ENCODE measurements around the gene C19orf25. TPM values are rescaled to one million over a fixed set of nuclear protein-coding genes. Genes with fewer than 3 reads are reported as not detected.

The C19orf25 gene
- total RNA-seq, 1 experiment from 2014 or later, result 86.7 TPM

DNA sequence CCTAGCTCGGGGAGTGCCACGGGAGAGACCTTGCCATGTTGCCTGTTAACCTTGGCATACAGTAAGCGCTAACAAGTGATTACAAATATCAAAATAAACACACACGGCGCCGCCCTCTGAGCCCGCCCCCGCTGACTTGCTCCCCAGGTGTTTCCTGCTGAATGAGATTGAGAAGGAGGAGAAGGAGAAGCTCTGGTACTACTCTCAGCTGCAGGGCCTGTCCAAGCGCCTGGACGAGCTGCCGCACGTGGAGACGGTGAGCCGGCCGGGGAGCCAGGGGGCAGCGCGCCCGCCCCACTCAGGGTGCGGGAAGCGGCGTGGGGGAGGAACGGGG lies 24.0 kb downstream of the C19orf25 start:
- no peak for DNase-seq (ENCODE audit: low spot score)
- in situ Hi-C loops (cut with HindIII; ENCODE audit: low sequenced_read_pairs), result no loop called here

DNA sequence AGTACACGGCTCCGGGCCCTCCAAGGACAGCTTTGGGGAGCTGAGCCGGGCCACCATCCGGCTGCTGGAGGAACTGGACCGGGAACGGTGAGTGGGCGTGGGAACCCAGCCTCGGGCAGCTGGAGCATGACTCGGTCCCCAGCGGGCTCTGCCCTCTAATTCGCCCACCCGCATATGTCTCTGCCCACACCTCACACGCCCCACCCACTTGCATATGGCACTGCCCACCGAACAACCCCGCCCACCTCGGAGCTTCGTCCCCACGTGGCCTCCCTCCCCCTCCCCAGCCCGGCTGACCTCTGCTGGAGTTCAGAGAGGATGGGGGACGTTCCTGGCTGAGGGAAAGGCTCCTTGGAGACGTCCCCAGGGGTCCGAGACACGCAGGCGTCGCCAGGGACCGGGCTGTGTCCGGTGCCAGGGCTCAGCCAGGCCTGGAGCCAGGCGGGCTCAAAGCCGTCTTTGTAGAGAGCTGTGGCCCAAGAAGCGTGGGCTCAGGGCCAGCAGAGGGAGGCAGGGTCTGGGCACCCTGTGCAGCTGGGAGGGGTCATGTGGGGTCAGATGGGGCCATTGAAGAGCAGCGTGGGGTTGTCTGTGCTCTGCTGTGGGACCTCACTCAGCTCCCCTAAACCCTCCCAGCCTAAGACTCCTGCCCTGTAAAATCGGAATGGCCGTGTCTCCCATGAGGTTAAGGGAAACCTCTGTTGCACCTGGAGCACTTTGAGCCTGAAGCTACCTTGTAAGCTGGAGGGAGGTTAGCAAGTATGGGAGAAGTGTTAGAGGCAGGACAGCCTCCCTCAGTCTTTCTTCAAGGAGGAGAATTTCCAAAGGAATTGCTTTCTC lies 25.3 kb downstream of the C19orf25 start:
- DNase-seq (ENCODE audit: low spot score), result no peak
- in situ Hi-C loops (cut with HindIII; ENCODE audit: low sequenced_read_pairs), result no loop called here

DNA sequence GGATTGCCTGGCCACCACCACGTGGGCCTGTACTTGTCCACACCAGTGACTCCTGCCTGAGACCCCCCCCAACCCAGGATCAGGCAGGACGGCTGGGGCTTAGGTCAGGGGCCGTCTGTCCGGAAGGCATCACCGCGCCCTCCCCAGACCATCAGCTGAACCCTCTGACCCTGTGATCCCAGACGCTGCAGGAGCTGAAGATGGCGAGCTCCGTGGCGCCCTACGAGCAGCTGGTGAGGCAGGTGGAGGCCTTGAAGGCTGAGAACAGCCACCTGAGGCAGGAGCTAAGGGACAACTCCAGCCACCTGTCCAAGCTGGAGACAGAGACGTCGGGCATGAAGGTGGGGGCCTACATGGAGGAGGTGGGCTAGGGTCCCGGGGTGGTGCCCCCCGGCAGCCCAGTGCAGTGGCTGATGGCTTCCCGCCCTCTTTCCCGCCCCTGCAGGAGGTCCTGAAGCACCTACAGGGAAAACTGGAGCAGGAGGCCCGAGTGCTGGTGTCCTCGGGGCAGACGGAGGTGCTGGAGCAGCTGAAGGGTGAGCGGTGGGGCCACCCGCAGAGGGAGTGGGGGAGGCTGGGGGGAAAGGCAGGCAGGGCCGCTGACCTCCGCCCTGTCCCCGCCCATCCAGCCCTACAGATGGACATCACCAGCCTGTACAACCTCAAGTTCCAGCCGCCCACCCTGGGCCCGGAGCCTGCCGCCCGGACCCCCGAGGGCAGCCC lies 26.1 kb downstream of the C19orf25 start:
- no peak for DNase-seq (ENCODE audit: low spot score)
- in situ Hi-C loops (cut with HindIII; ENCODE audit: low sequenced_read_pairs), result no loop called here

DNA sequence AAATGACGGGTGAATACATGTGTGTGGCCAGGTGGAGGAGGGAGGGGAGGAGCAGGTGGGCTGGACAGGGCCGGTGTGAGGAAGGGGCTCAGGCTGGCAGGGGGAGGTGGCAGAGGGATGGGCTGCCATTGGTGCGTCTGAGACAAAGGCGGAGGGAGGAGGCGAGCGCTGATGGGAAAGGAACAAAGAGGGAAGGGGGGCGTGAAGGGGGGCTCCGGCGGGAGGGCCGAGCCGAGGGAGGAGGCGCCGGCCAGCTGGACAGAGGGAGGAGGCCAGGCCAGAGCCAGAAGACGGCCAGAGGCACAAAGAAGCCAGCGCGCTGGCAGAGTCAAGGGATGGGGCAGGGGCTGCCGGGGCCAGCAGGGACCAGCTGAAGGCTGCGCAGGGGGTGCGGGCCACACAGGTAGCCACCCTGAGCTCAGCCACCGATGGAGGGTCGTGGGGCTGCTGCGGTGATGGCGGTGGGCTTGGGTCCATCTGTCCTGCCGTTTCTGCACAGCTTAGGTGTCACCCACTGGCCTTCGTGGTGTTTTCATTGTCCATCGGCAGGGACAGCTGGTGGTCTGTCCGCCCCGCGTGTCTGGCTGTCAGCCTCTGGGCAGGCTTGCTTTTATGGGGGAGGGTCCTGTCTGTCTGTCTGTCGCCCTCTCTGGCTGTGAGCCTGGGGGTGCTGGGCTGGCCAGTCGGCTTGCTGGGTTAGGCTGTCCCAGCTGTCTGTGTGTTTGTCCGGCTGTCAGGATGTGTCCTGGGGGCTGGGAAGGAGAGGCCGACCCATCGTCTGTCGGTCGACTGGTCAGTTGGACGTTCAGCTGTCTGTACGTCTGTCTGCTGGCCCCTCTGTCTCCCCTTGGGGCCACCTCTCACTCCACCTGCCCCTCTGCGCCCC lies 26.9 kb downstream of the C19orf25 start:
- no peak for DNase-seq (ENCODE audit: low spot score)
- in situ Hi-C loops (cut with HindIII; ENCODE audit: low sequenced_read_pairs), result no loop called here

DNA sequence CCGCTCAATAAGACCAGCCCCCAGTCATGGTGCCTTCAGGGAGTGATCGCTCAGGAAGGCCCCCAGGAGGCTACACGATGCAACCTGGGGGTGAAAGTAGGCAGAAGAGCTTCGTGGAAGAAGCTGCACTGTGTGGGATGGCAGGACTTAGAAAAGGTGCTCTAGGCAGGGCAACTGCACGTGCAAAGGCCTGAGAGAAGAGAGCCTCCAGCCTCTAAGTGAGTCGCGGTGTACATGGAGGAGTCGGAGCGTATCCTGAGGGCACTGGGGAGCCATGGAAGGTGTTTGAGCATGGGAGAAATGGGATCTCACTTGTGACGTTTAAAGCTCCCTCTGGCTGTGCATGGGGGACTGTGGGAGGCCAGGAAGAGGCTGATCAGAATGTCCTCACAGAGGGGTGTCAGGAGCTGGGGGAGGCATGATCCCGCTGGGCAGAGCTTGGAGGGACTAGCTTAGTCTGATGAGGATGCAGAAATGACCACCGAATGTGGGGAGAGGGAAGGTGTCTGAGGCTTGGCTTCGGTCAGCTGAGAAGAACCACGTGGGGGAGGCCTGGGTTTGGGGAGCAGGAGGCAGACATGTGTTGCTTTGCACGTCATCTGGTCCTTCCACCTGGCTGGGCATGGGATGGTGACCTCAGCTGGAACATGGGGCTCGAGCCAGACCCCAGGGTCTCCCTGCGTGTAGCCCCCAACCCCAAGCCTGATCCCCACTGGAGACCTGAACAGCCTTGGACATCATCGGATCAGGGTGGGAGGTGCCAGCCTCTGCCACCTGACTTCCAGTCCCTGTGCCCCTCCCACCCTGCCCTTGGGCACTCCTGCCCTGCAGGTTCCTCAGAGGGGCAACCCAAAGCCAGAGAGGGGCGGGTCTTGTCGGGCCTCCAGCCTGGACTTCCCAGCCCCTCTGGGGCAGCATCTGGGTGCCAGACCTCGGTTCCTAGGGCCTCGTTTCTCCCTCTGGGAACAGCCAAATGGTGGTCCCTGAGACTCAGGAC lies 28.0 kb downstream of the C19orf25 start:
- in situ Hi-C loops (cut with HindIII; ENCODE audit: low sequenced_read_pairs), result no loop called here
- DNase-seq (ENCODE audit: low spot score), result peak; percentile 63

DNA sequence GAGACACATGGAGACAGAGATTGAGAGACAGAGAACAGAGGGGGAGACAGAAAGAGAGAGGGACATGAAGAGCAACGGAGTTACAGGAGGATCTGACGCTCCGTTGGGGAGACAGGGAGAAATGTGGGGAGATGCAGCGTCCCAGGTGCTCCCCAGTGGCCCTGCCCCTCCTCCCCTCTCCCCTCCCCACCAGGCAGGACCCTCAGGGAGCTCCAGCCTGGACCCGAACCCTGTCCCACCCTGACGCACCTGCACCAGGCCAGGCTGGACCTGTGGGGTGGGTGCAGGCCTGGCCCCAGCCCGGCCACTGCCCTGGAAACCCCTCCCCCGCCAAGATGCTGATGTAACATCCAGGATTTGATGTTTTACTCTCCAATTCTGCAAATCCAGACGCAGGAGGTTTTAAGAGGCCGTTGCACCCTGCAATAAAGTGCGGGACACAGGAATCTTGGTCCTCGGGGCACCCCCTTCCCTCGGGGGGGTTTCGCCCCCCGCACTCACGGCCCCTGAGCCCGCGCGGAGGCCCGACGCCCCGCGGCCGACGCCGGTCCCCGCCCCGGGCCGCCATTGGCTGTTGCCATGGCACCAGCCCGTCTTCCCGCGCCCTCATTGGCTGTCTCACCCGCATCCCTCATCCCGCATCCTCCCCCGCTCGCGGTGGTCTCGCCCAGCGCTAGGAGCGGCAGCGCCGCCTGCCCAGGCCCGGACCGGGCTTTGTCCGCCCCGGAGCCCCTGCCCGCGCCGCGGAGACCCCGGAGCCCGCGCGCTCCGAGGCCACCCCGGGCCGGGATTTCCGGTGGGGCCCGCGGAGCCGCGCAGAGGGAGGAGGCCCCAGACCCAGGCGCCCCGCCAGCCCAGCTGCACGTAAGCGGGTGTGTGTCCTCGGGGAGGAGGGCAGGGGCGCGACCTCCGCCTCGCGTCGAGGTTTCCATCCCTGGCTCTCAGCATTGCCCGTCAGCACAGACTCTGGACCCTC lies 29.3 kb downstream of the C19orf25 start, which contains the start of gene APC2:
Gene APC2, plus strand, starts transcription at position 655 of the 976 bp plus-strand sequence. CDS start 2,881 bp downstream, outside the sequence.
- peak; percentile 91 for DNase-seq (ENCODE audit: low spot score)
- in situ Hi-C loops (cut with HindIII; ENCODE audit: low sequenced_read_pairs), result no loop called here

DNA sequence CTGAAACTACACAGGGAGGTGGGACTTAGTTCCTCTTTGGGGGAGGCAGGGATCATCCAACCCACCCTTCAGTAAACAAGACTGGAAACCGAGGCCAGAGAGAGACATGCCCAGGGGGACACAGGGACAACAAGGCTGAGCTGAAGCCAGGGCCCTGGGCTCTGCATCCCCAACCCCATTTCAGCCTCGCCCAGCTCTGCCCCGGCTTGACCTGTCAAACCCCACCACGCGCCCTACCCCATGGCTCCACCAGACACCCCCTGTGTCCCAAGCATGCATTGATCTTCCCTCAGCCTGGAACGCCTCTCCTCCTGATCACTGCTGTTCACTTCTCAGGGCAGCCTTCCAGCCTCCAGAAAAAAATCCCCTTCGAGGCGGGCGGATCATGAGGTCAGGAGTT lies 31.1 kb downstream of the C19orf25 start:
- DNase-seq (ENCODE audit: low spot score), result no peak
- in situ Hi-C loops (cut with HindIII; ENCODE audit: low sequenced_read_pairs), result no loop called here

DNA sequence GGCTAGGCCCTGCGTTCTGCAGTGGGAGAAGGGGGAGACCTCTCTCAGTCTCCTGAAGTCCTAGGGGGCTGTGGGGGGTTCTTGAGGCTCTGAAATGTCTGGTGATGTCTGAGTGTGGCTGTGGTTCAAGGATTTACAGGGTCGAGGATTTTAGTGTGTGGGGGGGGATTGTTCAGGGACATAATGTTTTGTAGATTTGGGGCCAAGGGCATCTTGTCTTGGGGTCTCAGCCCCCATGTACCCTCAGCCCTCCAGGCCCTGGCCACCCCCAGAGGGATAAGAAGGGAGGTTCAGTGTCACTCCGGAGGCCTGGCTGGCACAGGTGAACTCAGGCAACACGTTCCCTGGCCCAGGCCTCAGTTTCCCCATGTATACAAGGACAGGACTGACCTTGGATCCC lies 31.5 kb downstream of the C19orf25 start:
- no peak for DNase-seq (ENCODE audit: low spot score)
- in situ Hi-C loops (cut with HindIII; ENCODE audit: low sequenced_read_pairs), result no loop called here

DNA sequence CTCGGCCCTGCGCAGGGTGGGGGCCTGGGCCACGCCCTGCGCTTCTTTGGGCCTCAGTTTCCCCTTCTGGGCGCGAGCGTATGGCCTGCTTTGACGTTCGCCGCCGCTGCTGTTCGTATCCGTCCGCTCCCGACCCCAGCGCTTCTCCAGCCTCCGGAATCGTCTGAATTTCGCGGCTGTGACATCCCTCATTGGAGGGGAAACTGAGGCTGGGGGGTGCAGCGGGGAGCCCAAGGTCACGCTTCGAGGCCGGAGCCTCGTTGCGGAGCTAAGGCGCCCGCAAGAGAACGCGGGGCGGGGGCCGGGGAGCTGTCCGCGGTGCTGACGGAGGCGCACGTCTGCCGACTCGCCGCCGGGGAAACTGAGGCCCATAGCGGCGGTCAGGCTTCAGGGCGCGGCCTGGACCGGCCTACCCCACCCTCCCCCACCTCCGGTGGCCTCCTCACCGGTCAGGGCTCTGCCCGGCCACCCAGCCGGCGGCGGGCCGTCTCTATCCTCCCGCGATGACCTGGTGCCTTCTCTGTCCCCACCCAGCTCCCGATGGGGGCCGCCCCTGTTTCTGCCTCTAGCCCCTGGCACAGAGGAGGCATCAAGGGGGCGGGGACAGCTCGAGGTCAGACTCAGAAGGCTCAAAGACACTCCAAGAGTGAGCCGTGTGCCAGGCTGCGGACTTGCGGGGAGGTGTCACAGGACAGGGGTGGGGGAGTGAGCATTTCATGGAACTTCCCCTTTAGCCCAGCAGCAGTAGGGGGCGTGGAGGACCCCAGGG lies 32.1 kb downstream of the C19orf25 start:
- DNase-seq (ENCODE audit: low spot score), result peak; percentile 47
- in situ Hi-C loops (cut with HindIII; ENCODE audit: low sequenced_read_pairs), result no loop called here

DNA sequence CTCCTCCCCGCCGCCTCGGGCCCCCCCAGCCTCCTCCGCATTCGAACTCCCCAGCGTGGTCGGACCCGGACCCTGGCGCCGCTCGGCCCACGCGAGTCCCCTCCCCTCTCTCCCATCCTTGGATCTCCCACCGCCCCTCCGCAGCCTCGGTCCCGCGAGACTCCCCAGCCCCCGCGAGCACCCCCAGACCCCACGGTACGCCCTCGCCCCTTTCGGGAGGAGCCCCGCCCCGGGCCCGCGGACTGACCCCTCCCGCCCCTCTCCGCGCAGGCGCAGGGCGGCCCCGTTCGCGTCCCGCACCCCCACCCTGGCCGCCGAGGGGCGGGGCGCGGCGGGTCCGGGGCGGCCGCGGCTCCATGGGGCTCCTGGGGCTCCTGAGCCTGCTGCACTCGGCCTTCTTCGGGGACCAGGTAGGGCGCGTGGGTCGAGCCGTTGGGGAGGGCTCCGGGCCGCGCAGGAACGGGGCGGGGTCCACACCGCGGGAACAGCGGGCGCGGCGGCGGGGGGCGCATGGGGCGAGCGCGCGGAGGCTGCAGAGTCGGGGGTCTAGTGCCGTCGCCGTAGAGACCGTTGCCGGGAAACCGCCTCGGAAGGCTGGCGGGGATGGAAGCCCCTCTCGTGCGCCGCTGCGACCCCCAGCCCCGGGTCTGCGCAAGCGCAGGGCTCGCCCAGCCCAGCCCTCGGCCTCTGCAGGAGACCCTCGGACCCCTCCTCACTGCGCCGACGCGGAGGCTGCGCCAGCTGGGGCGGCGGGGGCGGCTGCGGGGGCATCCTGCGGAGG lies 32.9 kb downstream of the C19orf25 start:
- DNase-seq (ENCODE audit: low spot score), result peak; percentile 77
- in situ Hi-C loops (cut with HindIII; ENCODE audit: low sequenced_read_pairs), result no loop called here

DNA sequence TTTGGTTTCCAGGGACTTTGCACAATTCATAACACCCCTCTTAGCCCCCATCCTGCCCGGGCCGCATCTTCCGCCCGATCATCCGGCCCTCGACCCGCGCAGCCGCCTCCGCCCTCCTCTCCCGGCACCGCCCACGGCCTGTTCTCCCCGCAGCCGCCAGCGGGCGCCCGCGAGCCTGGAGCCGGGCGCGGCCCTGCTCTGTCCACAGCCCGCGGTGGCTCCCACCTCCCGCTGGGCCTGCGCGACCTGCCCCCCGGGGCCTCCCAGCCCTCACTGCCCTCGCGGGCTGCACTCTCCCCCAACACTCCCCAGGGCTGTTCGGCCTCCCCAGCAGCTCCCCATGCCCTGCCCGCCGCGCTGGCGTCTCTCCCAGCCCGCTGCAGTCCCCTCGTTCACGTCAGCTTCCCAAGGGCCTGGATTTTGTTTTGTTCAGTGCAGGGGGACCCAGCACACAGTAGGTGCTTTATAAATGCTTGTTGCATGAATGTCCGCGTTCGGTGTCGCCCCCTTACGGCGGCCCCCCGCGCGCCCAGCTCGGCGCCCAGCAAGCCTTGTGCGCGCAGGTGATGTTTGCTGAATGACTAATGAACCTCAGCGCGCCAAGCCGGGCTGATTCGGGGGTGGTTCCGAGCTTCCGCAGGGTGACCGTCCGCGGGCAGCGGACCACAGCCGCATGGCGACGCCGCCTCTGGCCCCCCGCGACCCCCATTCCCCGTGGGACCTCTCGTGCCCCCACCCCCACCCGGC lies 33.7 kb downstream of the C19orf25 start:
- in situ Hi-C loops (cut with HindIII; ENCODE audit: low sequenced_read_pairs), result no loop called here
- peak; percentile 74 for DNase-seq (ENCODE audit: low spot score)

DNA sequence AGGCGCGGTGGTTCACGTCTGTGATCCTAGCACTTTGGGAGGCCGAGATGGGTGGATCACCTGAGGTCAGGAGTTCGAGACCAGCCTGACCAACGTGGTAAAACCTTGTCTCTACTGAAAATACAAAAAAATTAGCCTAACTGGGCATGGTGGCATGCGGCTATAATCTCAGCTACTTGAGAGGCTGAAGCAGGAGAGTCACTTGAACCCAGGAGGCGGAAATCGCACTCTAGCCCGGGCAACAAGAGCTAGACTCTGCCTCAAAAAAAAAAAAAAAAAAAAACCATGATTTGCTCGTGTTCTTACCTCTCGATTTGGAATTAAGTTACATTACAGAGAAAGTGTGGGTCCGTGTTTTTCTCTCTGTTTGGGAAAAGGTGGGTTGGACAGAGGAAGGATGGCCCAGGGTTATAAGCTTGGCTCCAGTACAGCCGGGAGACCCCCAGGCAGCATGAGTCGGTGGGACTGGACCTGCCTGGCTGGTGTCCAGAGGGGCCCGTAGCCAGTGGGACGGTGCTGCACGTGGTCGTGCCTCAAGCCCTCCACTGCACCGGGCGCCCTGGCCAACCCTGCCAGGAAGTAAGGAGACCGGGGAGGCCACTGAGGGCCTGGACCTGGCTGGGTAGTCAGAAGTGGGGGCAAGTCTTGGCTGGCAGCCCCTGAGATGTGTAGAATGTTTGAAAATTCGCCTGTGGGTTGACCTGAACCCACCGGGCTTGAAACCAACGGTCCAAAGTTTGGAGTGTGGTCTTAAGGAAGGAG lies 37.2 kb downstream of the C19orf25 start:
- in situ Hi-C loops (cut with HindIII; ENCODE audit: low sequenced_read_pairs), result no loop called here
- DNase-seq (ENCODE audit: low spot score), result no peak

DNA sequence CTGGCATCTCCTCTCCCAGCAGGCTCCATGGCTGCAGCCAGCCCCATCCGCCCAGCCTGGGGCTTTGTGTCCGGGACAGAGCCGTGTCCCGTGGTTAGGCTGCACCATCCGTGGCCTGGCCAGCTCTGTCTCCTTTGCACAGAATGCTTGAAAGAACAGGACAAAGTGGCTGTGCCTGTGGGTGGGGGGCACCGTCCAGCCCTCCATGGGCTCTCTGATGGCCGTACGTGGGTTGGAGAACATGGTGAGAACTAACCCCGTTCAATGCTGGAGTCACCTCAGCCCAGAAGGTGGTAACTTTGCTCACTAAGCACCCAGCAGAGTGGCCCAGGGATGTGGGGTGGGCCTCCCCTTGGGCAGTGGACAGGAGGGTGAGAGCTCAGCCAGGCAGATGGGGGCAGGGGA lies 38.0 kb downstream of the C19orf25 start:
- DNase-seq (ENCODE audit: low spot score), result no peak
- in situ Hi-C loops (cut with HindIII; ENCODE audit: low sequenced_read_pairs), result no loop called here

DNA sequence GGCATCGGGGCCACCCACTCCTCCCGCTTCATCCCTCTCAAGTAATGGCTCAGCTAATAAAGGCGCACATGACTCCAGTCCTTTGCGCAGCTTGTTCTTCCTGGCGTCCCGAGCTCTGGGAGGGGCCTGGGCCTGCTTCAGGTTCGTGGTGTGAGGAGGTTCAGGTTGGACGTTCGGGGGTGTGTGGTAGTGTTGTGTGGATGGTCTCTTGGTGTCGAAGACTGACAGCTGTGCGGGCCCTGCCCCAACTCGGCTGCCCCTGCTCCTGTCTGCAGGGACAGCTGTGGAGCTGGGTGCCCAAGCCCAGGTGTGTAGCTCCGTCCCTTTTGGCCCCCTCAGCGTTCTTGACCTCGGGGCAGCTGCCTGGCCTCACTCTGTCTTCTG lies 38.6 kb downstream of the C19orf25 start:
- in situ Hi-C loops (cut with HindIII; ENCODE audit: low sequenced_read_pairs), result no loop called here
- DNase-seq (ENCODE audit: low spot score), result no peak

All from G401 (cell line).